GM12872 (cell line): ENCODE results near the gene LBX2.

Source experiments
- CTCF ChIP-seq: IDR thresholded peaks from 3 replicates; pipeline ENCODE4 v1.5.1; 2011; ENCODE audit warnings: low read depth, mild to moderate bottlenecking, low read length, moderate library complexity; ENCODE audit not compliant: insufficient read depth

The LBX2 gene

GRCh38 chr2:74530239-74531187 is 31.1 kb upstream of the LBX2 start:
- no peak for TF ChIP-seq CTCF

- TF ChIP-seq CTCF = no peak
Measured at GRCh38 chr2:74529357-74530238, 30.2 kb upstream of the LBX2 start, which contains the start of the genes AUP1 and HTRA2. Gene AUP1, minus strand, starts transcription at chr2:74529706. Its CDS starts 77 bp downstream, at chr2:74529629. Gene HTRA2, plus strand, starts transcription at chr2:74529933. Its CDS starts 74 bp downstream, at chr2:74530007.

DNA sequence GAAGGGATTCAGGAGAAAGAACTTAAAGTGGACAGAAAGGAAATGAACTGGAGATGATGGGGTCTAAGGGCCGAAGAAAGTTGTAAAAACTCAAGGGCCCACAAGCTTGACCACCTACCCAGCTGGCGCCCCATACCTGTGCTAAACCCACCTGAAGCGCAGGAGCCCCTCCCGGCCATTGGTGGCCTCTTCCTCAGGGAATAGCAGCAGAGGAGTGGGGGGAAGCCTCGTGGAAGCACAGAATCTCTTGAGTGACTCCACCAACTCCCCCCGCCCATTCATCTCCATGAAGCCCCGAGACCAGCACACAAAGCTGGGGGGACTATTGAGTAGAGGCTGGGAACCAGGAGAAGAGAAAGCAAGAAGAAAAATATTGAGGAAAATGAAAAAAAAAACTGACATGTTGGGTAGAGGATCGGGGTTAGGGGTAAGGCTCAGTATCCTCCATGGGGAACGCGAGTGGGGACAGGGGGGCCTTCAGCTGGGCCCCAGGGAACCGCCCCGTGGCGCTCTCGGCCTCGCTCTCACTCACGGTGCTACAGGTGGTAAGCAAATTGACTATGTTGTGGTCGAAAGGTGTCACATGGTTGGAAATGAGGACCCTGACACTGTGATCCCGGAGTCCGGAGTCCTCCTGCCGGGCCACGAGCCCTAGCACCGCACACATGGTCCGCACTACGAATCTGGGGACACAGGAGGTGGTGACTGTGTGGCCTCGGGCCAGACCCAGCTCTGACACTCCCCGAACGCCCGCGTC is 29.4 kb upstream of the LBX2 start:
- TF ChIP-seq CTCF = peak; percentile 31; the same call in 1 of the 3 replicates

DNA sequence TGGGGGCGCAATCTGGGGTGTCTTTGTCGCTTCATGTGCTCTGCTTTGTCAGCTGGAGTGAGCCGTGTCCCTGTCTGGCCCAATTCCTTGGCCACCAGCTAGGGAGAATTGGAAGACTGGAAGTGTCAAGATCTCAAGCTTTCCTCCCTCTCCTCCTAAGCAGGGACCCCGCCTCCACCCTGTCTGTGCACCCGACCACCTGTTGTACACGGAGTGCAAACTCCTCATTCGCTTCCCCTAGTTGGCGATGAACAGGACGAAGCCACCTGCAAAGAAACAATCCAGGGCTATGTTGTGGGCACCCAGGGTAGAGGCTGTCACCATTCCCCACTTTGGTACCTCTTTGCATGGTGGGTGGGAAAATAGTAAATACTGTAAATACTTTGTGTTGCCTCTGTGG is 28.3 kb upstream of the LBX2 start:
- TF ChIP-seq CTCF = no peak

DNA sequence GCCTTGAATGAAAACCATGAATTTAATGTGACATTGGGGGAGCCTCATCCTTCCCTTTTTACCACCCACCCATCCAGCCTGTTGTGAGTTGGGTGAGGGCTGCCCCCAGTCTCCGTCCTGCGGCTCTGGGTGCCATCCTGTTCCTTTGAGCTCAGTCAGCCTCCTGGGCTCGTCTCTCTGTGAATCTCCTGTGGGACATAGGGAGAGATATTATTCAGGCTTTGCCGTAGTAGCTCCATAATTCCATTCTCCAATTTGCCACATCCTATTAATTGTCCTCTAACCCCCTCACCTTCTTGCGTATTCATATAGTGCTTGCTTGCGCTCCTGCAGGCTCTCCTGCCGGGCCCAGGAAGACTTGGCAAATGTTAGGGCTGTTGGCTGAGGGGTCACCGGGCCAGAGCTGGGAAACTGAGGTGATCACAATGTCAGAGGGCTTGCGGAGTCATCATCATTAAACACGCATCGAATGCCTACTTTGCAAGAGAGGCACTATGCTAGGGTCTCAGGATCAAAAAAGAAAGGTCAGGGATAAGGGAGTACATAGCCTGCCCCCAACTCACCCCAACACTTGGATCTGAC is 27.3 kb upstream of the LBX2 start:
- no peak for TF ChIP-seq CTCF

- TF ChIP-seq CTCF = no peak
Measured at GRCh38 chr2:74525717-74526648, 26.6 kb upstream of the LBX2 start, which contains the start of gene DQX1. Gene DQX1, minus strand, starts transcription at chr2:74526231. Its CDS starts 502 bp downstream, at chr2:74525729.
